ENCODE measurements around the gene CALD1.

Gene CALD1

GRCh38 chr7:134988161-134988560 lies 208.7 kb downstream of the CALD1 start (continued):
- TF ChIP-seq ZNF664 (tag by site-specific recombination; IDR thresholded peaks at IDR 0.05) = no peak
- TF ChIP-seq ZSCAN30 (tag by site-specific recombination; IDR thresholded peaks at IDR 0.05) = no peak
- no peak for TF ChIP-seq ZNF501 (tag by site-specific recombination; IDR thresholded peaks at IDR 0.05)
- TF ChIP-seq EGR2 (tag by site-specific recombination; IDR thresholded peaks at IDR 0.05; ENCODE audit: low read depth) = no peak
- peak; percentile 51; the same call in 1 of the 2 replicates for TF ChIP-seq ZBTB21 (tag by site-specific recombination; IDR thresholded peaks at IDR 0.05)
- TF ChIP-seq ATF2 (tag by site-specific recombination; IDR thresholded peaks at IDR 0.05; ENCODE audit: low read depth) = 0 out of 2 replicates have a peak, but pooled peaks have one; percentile 38
- no peak for TF ChIP-seq ZBTB11 (tag by site-specific recombination; conservative IDR thresholded peaks at IDR 0.05; ENCODE audit: low read depth)

GRCh38 chr7:134991469-134992339 lies 212.3 kb downstream of the CALD1 start:
- CTCF ChIA-PET = interaction anchor here (0.7 to 1.0 kb wide), 2 partner anchors 93 to 357 kb away, joined by 3 read pairs; no protein-coding TSS in a partner anchor
- no peak overlapping the region for H3K27ac ChIP-seq (ENCODE audit: extremely low read depth, low read depth, low read length)
- TF ChIP-seq ZFP3 (tag by site-specific recombination; IDR thresholded peaks at IDR 0.05; ENCODE audit: low read depth) = no peak
- POLR2A ChIA-PET = no interaction called here
- no peaks in the 10 kb centered on the region for H3K9me3 ChIP-seq (ENCODE audit: control insufficient read depth, insufficient read depth, low read depth, low read length)
- H3K4me1 ChIP-seq (ENCODE audit: control insufficient read depth, insufficient read depth, low read length) = no peaks in the 10 kb centered on the region
- H3K4me3 ChIP-seq (ENCODE audit: low read depth, low read length) = no peak overlapping the region
- H3K36me3 ChIP-seq (ENCODE audit: control insufficient read depth in 2 of 2, insufficient read depth in 1 of 2, low read length in 2 of 2) = peaks cover 0 to 62% of the 10 kb centered on the region in 2 experiments; a peak in 2 of 3 replicates

- POLR2A ChIA-PET = no interaction called here
- no peak overlapping the region for H3K4me3 ChIP-seq (ENCODE audit: low read depth, low read length)
- no peak overlapping the region for H3K27ac ChIP-seq (ENCODE audit: extremely low read depth, low read depth, low read length)
- TF ChIP-seq ZNF354C (tag by site-specific recombination; IDR thresholded peaks at IDR 0.05; ENCODE audit: borderline replicate concordance, low read depth) (no peak), ZNF747 (tag by site-specific recombination; IDR thresholded peaks at IDR 0.05) (no peak), ZNF521 (tag by site-specific recombination; IDR thresholded peaks at IDR 0.05) (no peak), ZNF571 (tag by site-specific recombination; IDR thresholded peaks at IDR 0.05) (no peak), BCL11B (tag by site-specific recombination; IDR thresholded peaks at IDR 0.05; ENCODE audit: low read depth) (no peak), ZNF155 (tag by site-specific recombination; IDR thresholded peaks at IDR 0.05) (no peak), ZNF514 (tag by site-specific recombination; IDR thresholded peaks at IDR 0.05) (no peak), ZBTB17 (tag by site-specific recombination; IDR thresholded peaks at IDR 0.05) (no peak), KLF1 (tag by site-specific recombination; IDR thresholded peaks at IDR 0.05) (no peak), ZBTB11 (tag by site-specific recombination; conservative IDR thresholded peaks at IDR 0.05; ENCODE audit: low read depth) (no peak)
- H3K36me3 ChIP-seq (ENCODE audit: control insufficient read depth in 2 of 2, insufficient read depth in 1 of 2, low read length in 2 of 2) = peaks cover 0 to 72% of the 10 kb centered on the region in 2 experiments; a peak in 2 of 3 replicates
- H3K4me1 ChIP-seq (ENCODE audit: control insufficient read depth, insufficient read depth, low read length) = no peaks in the 10 kb centered on the region
- CTCF ChIA-PET = interaction anchor here (1.0 to 1.2 kb wide), 2 partner anchors 9 to 358 kb away, joined by 3 to 4 read pairs; no protein-coding TSS in a partner anchor
- H3K9me3 ChIP-seq (ENCODE audit: control insufficient read depth, insufficient read depth, low read depth, low read length) = no peaks in the 10 kb centered on the region
Observed at GRCh38 chr7:134992626-134993179, 213.3 kb downstream of the CALD1 start.

Measured in HEK293 (cell line).